ENCODE data around the gene PRAMEF1.

The PRAMEF1 gene

DNA sequence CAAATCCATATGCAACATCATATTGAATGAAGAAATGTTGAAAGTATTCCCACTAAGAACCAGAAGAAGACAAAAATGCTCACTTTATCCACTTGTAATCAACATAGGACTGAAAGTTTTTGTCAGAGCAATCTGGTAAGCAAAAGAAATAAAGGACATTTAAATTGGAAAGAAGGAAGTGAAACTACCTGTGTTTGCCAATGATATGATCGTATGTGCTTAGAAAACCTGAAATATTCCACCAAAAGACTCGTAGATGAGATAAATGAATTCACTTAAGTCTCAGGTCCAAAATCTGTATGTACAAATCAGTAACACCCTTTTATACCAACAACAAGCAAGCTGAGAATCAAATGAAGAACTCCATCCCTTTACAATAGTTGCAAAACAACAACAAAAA is 8.5 kb downstream of the PRAMEF1 start:
- CTCF ChIA-PET = no interaction called here
- POLR2A ChIA-PET = no interaction called here
- H3K4me1 ChIP-seq (ENCODE audit: control insufficient read depth, insufficient read depth, low read length) = no peaks in the 10 kb centered on the region
- H3K9me3 ChIP-seq (ENCODE audit: control insufficient read depth, insufficient read depth, low read depth, low read length) = no peaks in the 10 kb centered on the region
- no peak for TF ChIP-seq ZNF19 (tag by site-specific recombination; IDR thresholded peaks at IDR 0.05; ENCODE audit: low read depth)
- TF ChIP-seq ZNF561 (tag by site-specific recombination; IDR thresholded peaks at IDR 0.05; ENCODE audit: borderline replicate concordance) = no peak
- no peak for TF ChIP-seq ZNF391 (tag by site-specific recombination; IDR thresholded peaks at IDR 0.05; ENCODE audit: borderline replicate concordance, low read depth)
- TF ChIP-seq, protein P1, sequence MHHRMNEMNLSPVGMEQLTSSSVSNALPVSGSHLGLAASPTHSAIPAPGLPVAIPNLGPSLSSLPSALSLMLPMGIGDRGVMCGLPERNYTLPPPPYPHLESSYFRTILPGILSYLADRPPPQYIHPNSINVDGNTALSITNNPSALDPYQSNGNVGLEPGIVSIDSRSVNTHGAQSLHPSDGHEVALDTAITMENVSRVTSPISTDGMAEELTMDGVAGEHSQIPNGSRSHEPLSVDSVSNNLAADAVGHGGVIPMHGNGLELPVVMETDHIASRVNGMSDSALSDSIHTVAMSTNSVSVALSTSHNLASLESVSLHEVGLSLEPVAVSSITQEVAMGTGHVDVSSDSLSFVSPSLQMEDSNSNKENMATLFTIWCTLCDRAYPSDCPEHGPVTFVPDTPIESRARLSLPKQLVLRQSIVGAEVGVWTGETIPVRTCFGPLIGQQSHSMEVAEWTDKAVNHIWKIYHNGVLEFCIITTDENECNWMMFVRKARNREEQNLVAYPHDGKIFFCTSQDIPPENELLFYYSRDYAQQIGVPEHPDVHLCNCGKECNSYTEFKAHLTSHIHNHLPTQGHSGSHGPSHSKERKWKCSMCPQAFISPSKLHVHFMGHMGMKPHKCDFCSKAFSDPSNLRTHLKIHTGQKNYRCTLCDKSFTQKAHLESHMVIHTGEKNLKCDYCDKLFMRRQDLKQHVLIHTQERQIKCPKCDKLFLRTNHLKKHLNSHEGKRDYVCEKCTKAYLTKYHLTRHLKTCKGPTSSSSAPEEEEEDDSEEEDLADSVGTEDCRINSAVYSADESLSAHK (tag by site-specific recombination; IDR thresholded peaks at IDR 0.05) = no peak
- no peak for TF ChIP-seq ZNF777 (tag by site-specific recombination; IDR thresholded peaks at IDR 0.05; ENCODE audit: borderline replicate concordance)
- TF ChIP-seq RBAK (tag by site-specific recombination; IDR thresholded peaks at IDR 0.05) = no peak
- no peak for TF ChIP-seq KLF17 (tag by site-specific recombination; IDR thresholded peaks at IDR 0.05)
- TF ChIP-seq ZIC2 (tag by site-specific recombination; IDR thresholded peaks at IDR 0.05) = no peak
- no peak for TF ChIP-seq SALL2 (tag by site-specific recombination; IDR thresholded peaks at IDR 0.05; ENCODE audit: borderline replicate concordance)
- no peak for TF ChIP-seq ZNF362 (tag by site-specific recombination; IDR thresholded peaks at IDR 0.05)
- no peak for TF ChIP-seq ZSCAN16 (tag by site-specific recombination; IDR thresholded peaks at IDR 0.05)
- no peak for TF ChIP-seq ZNF664 (tag by site-specific recombination; IDR thresholded peaks at IDR 0.05)
- no peaks in the 10 kb centered on the region for H3K36me3 ChIP-seq (ENCODE audit: control insufficient read depth in 2 of 2, insufficient read depth in 1 of 2, low read length in 2 of 2)
- H3K4me3 ChIP-seq (ENCODE audit: low read depth, low read length) = no peak overlapping the region
- H3K27ac ChIP-seq (ENCODE audit: extremely low read depth, low read depth, low read length) = no peak overlapping the region

GRCh38 chr1:12809933-12810332 is 18.7 kb downstream of the PRAMEF1 start:
- ChIA-PET CTCF (no interaction called here), POLR2A (no interaction called here)
- Histone ChIP-seq H3K4me1 (ENCODE audit: control insufficient read depth, insufficient read depth, low read length) (no peaks in the 10 kb centered on the region), H3K27ac (ENCODE audit: extremely low read depth, low read depth, low read length) (no peak overlapping the region), H3K4me3 (ENCODE audit: low read depth, low read length) (no peak overlapping the region), H3K9me3 (ENCODE audit: control insufficient read depth, insufficient read depth, low read depth, low read length) (no peaks in the 10 kb centered on the region), H3K36me3 (ENCODE audit: control insufficient read depth in 2 of 2, insufficient read depth in 1 of 2, low read length in 2 of 2) (no peaks in the 10 kb centered on the region)
- TF ChIP-seq TCF7L2 (IDR thresholded peaks at IDR 0.05; ENCODE audit: borderline replicate concordance, low read depth, low read length) (no peak), SCRT1 (tag by site-specific recombination; IDR thresholded peaks at IDR 0.05; ENCODE audit: borderline replicate concordance) (no peak), KLF1 (tag by site-specific recombination; IDR thresholded peaks at IDR 0.05) (no peak), PRDM10 (tag by site-specific recombination; IDR thresholded peaks at IDR 0.05) (no peak), ZNF426 (tag by site-specific recombination; IDR thresholded peaks at IDR 0.05) (no peak)
